EL (cell line): ENCODE results near the gene CHST3.
A peak's percentile ranks its signal among the peaks of the same experiment; 100 is the strongest.

Experiments
- DNase-seq: peaks from one replicate; pipeline ENCODE4 v3.0.0-alpha.2; 2016

Gene CHST3

DNA sequence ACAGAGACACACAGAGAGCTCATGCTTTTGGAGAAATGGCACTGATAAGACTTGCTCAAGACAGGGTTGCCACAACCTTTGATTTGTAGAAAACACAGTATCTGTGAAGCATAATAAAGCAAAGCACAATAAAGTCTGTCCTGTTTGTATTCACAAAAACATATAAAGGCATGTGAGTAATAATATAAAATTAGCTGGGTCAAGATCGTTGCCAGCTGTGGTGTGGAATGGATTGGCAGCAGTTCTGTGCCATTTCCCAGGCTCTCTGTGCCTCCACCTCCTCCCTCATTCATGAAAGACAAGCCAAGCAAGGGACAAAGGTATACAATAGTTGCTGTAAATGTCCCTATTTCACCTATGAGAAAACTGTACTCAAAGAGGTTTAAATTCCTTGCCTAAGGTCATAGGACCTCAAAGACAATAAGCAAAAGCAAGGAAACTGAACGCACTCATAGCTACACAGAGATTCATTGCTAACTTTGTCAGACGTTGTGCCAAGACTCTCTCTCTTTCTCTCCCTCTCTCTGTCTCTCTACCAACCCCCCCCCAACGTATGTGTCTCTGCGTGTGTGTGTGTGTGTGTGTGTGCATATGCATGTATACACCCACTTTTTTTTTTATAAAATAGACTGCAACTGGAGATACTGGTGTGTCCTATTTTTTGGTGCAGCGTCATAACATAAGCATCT, 31.8 kb downstream of the CHST3 start:
- no peak for DNase-seq

DNA sequence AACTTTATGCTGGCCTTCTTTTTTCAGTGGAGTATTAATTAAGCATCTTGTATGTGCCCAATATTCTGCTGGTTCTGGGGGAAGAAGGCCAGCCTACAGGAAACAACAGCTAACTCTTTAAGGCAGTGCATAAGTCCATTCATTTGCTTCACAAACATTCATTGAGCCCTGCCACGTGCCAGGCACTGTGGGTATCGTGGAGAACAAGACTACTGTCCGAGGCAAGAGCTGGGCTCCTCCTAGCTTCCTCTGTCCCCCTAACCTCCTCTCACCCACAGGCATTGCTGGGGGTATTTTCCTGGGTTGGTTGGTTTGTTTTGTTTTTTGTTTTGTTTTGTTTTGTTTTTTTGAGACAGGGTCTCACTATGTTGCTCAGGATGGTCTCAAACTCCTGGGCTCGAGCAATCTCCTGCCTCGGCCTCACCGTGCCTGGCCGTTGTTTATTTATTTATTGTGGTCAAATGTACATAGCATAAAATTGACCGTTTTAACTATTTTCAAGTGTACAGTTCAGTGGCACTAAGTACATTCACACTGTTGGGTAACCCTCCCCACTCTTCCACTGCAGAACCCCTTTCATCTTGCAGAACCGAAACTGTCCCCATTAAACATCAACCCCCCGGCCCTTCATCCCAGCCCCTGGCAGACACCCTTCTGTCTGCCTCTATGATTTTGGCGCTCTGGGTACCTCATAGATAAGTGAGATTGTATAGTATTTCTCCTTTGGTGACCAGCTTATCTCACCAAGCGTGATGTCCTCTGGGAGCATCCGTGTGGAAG, 32.6 kb downstream of the CHST3 start:
- DNase-seq, result no peak

DNA sequence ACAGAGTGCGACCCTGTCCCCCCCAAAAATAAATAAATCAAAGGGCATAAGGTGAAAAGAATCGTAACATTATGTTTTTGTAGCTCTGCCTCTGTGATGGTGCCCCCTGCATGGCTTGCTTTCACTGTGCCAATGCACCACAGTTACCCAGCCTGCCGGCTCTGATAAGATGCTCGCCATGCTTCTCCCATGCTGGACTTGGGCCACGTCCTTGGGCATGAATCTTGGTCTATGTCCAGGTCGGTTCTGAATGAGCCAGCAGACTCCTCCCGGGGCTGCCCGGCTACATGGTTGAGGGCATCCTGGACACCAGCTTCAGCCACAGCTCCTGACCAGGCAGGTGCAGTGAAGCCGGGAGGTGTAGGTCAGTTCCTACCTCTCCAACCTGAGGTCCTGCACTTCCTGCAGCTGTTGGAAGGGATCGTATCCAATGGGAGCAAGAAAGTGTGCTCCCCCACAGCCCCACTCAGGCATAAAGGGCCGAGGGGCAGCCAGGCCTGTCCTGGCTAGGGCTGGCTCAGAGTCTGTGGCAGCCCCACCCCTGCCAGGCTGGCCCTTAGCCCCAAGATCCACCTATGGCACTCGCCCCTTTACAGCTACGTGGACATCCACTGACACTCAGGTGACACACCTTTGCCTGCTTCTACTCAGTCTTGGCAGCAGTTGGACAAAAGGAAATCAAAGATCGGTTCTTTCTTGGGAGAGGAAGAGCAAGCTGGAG, 34.1 kb downstream of the CHST3 start:
- no peak for DNase-seq

DNA sequence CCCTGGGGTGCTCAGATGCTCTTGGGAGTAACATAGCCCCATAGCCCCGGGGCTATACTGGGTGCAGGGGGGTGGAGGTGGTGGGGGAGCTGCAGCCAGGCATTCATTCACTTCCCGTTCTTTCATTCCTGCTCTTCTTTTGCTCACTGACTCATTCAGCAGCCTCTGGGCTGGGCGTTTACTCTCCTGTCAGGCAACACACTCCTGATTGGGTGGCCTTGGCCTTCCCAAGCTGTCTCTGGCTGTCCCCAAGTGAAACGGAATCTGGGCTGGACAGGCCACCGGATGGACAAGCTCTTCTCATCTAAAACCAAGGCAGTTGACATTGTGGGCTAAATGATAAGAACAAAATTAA, 34.6 kb downstream of the CHST3 start:
- DNase-seq, result peak; percentile 95

DNA sequence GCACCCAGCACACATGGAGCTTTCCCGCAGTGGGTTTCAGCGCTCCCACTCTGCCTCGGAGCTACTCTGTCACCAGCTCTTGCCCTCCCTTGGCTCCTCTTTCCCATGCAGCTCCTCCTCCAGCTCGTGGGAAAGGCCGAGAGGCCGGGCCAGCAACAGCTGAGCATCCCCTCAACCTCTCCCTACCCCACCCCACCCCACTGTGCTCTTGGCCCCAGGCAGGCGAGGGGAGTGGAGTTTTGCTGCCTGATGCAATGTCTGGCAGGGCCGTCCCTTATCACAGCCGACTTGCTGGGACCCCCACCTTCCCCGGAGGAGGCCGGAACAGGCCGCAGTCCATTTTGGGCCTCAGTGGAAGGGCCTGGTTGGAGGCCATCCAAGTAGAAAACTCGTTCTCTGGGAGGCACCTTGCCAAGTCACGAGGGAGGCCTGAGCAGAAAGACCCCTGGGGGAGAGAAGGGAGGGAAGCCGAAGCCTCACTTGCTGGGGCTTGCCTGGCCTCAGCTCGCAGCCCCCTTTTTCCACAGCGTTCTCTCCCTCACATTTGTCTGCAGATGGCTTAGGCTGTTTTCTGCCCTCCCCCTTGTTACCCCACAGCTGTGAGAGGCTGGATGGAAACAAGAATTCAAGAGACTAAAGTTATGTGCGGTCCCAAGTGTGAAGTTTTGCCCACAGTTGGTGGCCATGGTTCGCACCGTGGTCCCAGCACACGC, 35.3 kb downstream of the CHST3 start:
- peak; percentile 67 for DNase-seq

DNA sequence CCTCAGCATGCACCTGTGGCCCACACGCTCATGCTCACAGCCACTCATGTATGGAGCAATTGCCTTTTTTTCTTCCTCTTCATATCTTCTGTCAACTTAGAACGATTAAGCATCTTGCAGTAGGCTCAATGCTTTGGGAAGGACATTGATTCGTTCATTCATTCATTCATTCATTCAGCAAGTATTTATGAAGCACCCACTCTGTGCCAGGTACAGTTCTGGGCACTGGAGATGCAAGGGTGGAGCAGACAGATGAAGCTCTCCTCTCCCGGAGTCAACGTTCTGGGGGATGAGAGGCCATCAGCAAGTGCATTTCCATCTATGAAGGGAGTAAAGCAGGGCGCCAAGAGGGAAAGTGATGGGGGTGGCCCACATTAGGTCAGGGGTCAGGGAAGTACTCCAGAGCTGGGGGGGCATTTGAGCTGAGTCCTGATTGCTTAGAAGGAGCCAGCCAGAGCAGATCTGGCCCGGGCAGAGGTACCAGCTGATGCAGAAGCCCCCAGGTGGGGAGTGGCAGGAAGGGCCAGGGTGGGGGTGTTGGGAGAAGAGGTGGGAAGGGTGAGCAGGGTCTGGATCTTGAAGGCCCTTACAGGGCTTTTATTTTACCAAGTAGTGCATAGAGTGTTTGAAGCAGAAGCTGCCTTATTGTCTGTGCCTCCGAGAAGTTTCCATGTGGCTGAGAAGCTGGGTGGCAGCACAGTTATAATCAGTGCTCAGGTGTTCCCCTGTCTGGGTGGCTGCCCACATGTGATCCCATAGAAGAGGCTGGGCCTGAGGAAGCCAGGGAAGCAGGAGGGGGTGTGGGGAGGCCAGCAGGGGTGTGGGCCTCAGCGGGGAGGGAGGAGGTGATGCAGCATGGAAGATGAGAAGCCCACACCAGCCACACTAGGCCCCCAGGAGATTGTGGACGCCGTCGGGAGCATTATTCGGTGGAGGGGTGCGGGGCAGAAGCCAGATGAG, 36.2 kb downstream of the CHST3 start:
- DNase-seq, result no peak

DNA sequence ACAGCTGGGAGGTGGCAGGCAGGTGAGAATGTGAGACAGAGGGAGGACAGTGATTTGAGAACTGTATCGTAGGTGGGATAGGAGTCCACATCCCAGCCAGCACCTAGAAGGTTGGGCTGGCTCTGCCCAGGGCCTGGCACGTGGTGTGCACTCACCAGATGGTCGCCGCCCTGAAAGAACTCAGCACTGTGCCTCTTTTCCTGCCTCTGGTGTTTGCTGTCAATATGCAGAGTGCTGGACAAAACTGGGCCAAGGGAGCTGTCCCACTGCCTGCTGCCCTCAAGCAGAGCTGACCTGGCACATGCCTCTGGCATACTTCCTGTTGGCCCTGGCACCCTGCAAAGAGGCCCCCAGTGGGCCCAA, 36.8 kb downstream of the CHST3 start:
- DNase-seq, result no peak

DNA sequence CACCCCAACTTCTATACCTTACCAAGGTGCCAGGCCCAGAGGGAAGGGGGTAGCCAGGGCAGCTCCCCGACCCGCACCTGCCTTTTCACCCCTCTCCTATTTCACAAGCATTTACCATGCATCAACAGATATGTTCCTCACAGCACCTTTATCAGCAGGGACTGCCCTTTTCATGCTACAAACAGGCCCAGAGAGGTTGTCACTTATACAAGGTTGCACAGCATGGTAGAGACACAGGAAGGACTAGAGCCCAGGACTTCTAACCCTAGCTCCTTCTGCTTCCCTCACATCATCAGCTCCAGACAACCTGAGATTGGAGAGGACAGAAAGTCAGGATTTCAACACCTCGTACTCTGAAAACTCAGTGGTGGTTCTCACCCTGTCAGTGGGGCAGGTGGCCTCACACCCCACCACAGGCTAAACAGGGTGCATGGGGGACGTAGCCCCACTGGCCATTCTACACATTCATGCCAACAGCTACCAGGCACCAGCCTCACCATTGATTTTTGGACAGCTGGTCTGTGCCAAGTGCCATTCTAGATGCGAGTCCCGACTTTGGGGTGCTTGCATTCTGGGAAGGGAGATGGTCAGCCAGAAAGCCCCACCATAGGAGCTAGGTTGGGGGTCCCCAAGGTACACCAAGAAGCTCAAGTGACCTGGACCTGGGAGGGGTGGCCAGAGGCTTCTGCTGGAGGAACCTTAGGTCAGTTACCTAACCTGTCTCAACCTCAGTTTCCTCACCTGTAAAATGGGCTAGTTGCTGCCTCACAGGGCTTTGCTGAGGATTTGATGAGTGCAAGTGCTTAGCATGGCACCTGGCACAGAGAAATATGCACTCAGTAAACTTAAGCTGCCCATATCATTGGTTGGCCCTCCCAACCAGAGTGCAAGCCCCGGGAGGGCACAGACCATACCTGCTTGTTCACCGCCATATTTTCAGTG, 38.4 kb downstream of the CHST3 start:
- no peak for DNase-seq

DNA sequence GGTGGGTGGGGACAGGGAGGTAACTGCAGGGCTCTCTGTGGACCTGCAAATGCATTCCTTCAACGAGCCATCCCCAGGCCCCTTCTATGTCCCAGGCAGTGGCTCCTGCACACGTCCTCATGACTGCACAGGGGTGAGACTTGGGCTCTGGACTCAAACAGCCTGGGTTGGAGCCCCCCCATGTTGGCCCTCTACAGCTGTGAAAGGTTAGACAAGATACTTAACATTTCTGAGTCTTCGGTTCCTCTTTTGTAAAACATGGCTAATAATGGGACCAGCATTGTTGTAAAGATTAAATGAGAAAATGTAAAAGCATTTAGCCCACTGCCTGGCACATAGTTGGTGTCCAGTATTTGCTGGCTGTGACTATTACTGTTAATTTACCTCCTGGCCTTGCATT, 41.8 kb downstream of the CHST3 start:
- DNase-seq, result no peak

DNA sequence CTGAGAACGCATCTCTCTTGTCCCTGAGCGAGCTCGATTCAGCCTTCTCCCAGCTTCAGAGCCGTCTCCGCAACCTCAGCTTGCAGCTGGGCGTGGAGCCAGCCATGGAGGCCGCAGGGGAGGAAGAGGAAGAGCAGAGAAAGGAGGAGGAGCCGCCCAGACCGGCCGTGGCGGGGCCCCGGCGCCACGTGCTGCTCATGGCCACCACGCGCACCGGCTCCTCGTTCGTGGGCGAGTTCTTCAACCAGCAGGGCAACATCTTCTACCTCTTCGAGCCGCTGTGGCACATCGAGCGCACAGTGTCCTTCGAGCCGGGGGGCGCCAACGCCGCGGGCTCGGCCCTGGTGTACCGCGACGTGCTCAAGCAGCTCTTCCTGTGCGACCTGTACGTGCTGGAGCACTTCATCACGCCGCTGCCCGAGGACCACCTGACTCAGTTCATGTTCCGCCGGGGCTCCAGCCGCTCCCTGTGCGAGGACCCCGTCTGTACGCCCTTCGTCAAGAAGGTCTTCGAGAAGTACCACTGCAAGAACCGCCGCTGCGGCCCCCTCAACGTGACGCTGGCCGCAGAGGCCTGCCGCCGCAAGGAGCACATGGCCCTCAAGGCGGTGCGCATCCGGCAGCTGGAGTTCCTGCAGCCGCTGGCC, 43.2 kb downstream of the CHST3 start:
- DNase-seq, result no peak

DNA sequence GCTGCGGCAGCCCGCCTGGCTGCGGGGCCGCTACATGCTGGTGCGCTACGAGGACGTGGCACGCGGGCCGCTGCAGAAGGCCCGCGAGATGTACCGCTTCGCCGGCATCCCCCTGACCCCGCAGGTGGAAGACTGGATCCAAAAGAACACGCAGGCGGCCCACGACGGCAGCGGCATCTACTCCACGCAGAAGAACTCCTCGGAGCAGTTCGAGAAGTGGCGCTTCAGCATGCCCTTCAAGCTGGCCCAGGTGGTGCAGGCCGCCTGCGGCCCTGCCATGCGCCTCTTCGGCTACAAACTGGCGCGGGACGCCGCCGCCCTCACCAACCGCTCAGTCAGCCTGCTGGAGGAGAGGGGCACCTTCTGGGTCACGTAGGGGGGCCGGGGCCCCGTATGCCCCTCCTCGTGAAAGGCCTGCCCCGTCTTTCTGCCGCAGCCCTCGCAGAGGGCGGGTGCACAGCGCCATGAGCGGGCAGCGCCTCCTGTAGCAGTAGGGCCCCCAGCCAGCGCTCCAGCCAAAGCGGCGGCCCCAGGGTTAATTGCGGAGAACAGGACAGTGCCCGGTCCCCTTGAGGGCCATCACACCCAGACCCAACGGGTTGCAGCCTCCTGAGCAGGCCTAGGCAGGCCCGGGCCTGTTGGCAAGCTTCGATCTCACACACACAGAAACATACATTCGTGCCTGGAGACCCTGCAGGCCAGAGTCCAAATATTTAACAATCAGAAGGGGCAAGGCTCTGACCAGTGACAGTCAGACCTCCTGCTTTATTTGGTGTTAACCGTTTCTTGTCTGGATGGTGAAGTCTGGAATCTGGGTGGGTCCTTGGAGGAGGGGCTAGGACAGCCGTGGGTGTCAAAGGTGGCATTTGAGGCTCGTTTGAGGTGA, 44.1 kb downstream of the CHST3 start:
- no peak for DNase-seq

DNA sequence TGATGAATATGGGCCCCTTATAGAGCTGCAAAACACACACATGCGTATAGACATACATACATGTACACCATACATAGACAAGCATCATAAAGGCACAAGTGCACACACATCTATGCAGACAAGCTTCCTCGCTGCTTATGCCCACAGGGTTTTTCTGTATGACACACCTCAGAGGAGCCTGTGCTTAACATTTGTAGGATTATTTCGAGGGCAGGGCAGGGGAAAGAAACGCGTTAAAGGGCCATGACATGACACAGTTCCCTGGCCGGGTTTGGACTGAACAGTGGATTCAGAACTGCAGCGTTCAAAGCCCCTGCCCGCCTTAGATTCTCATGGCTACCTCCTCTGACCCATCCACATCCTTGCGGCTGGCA, 44.8 kb downstream of the CHST3 start:
- no peak for DNase-seq

DNA sequence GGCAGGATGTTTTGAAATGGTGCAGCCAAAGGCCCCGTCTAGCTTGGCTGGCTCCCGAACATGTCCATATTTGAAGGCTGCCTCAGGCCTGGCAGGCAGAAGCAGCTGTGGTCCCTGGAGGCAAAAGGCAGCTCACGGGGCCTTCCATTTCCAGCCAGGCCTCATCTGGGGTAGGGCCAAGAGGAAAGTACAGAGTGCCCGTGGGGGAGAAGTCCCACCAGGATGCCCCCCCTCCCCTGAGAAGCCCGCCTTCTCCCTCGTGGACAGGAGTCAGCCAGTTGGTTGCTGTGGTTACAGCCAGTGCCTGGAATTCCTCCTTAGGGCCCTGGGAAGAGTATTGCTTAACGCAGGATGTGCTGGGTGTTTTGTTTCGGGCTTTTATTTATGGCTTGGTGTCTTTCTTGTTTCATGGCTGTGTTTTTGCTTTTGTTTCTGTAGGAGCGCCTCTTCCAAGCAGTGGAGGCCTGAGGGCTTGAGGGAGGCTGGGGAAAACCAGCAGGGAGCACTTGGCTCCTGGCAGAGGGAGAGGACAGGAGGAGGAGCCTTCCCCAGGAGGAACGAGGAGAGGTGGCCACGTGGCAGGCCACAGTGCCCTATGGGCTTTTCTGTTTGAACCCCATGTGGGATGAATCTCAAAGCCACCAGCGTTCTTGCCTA, 45.4 kb downstream of the CHST3 start:
- peak; percentile 96 for DNase-seq

DNA sequence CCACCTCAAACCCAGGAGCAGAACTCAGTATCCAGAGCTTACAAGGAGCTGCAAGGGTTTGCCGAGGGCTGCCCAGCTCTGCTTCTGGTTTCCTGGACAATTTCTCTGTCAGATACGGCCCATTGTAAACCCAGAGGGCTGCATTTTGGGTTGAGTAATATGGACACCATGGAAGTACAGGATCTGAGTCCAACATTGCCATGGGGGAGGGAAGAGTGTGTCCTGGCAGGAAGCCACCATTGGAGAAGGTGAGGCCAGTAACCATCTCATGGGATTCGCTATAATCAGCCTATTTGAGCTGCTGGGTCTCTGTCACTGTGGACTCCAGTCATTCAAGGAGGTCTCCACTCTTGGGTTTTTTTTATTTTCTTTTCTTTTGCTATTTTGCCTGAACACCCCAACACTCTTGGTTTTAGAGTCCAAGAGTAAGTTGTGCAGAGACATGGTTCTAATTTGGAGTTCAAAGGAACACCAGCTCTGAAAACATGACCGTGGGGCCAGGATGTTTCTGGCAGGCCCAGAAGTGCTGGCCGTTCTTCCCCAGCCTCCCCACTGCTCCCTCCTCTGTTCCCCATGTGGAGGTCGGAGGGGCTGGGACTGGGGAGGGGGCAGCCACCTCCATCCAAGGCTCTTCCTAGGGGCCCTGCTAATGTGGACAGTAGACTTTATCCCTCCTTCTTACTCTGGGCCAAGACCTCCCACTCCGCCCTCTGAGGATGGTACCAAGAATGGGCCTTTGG, 46.2 kb downstream of the CHST3 start:
- DNase-seq, result no peak

DNA sequence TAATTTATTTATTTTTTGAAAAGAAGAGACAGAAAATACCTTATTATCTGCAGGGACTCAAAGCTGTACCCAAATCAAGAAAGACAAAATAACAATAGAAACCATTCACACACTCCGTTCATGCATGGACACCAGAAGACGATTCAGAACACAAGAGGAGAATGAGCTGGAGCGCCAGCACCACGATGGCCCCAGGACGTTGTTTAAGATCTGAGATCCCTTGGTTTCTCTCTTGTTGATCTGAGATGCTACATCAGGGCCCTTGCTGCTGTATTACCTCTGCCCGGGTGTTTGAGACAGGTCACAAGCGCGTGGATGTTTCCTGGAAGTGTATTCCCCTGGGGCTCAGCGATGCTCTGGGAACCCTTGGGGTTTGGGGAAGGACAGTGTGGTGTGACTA, 46.8 kb downstream of the CHST3 start:
- no peak for DNase-seq

DNA sequence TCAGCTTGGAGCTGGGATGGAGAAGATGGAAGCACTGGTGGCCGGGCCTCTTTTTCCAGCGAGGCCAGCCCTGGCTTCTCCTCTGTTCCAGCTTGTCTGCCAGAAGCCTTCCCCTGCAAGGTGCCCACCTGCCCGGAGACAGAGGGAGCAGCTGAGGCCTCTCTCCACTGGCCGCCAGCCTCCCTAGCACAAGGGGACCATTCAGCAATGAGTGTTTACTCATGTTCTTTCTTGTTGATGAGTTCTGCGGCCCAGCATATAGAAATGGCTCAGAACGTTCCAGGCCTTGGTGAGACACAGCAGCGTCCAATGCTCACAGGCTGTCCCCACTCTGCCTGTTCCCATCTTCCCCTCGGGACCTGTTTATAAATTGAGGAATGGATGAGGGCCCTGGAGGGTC, 47.3 kb downstream of the CHST3 start:
- DNase-seq, result no peak

DNA sequence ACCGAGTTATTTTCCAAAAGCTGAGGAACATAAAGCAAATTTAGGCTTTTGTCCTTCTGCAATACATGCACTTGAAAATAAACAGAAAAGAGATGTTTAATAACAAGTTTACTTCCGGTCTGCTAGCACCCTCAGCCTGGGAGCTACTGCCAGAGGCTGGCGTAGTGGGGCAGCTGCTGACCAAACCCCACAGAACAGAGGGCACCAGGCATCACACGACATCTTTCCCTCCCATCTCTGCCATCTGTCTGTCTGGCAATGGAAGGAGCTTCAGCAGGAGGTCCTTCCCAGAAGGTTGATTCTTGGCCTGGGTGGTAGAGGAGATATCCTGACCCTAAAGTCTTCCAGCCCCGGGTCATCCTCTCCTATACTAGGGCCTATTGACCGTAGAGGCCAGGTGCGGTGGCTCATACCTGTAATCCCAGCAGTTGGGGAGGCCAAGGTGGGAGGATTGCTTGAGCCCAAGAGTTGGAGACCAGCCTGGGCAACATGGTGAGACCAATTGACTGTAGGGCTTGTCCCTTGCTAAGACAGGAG, 47.8 kb downstream of the CHST3 start:
- DNase-seq, result no peak

DNA sequence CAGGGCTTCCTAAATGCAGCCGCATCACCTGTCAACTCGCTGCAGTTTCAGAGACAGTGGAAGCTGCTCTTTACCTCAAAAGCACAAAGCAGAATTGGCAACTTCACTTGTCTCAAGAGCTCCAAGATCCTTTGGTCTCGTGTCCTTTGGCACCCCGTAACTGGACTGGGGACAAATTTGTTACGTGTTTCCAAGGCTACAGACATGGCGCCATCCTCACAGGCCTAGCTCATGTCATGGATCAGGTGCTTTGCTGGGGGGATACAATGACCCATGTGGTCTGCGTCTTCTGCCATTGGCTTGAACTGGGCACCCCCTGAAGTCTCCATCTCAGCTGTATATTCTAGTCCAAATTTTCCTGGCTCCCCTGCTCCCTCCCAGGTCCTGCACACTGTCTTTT, 48.6 kb downstream of the CHST3 start:
- DNase-seq, result no peak
